ENCODE results near the gene TBCC.
A peak's percentile ranks its signal among the peaks of the same experiment; 100 is the strongest.
"Not testable (repeated sequence)": the region's sequence is repeated elsewhere in the genome, so short reads cannot be mapped to it uniquely, and the experiment has no call there.

TBCC gene

GRCh38 chr6:42727627-42728026 lies 18.3 kb downstream of the TBCC start:
- DNase-seq, result no peak

- DNase-seq, result no peak
Observed at GRCh38 chr6:42727087-42727611, 18.8 kb downstream of the TBCC start.

GRCh38 chr6:42726485-42727086 lies 19.3 kb downstream of the TBCC start:
- DNase-seq, result peak; percentile 41 to 82

- DNase-seq, result no peak
Observed at GRCh38 chr6:42726026-42726425, 19.9 kb downstream of the TBCC start.

DNA sequence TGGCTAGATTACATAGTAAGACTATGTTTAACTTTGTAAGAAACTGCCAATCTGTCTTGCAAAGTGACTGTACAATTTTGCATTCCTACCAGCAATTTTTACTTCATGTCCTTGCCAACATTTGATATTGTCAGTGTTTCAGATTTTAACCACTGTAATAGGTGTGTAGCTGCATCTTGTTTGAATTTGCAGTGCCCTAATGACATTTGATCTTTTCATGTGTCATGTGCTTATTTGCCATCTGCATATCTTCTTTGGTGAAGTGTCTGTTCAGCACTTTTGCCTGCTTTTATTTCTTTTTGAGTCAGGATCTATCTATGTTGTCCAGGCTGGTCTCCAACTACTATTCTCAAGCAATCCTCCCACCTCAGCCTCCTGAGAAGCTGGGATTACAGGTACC lies 21.1 kb downstream of the TBCC start:
- no peak for DNase-seq

DNA sequence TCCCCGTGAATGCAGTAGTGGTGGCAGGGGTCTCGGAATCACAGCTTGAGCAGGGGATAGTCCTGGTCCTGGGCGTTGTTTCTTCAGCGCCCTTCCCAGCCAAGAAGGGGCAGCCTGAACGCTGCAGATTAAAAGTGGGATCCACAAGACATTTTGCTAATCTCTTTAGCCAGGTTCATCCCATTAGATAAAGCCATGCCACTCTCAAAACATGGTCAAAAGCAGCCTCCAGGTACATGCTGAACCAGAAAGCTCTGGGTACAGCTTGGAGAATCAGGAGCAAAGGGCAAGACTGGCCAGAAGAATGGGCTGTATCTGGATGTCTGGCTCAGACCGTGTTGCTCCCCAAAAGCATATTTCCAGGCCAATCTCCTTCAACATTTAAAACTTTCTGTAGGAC lies 23.4 kb downstream of the TBCC start, which contains the start of gene PRPH2:
TSS of gene PRPH2 (minus strand) at position 101 of the 400 bp plus-strand sequence. CDS start 263 bp downstream, outside the sequence.
- no peak for DNase-seq

DNA sequence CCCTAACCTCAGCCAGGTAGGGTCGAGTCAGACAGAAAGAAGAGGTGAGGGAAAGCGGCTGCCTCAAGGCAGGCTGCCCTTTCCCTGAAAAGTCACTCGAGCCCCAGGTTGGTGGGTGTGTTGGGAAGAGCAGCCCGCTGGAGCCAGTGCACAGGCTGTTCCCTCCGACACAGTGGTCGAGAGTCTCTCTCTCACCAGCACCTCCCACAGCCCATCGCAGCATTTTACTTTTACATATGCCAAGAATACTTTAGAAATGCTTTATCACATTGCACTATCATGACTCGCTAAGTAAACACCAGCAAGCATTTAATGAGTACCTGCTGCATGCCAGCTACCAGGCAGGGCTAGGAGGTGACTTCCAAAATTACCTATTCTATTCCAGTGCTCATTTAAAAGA lies 25.2 kb downstream of the TBCC start:
- DNase-seq, result no peak

DNA sequence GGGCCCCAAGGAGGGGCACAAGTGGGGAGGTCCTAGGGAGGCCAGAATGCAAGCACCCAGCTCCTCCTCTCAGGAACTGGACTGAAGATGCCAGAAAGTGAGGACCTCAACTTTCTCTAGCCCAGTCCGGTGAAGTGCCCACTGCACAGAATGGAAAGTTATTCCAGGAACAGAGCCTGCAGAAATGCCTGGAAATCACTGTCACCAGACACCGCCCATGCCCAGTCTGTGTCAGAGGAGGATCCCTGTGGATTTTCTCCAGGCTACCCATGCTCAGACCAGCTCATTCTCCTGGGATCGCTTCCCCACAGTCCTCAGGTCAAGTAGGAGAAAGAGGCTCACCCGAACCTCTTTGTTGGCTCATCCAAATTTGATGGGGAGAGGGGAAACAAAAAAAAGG lies 30.0 kb downstream of the TBCC start:
- DNase-seq, result no peak

DNA sequence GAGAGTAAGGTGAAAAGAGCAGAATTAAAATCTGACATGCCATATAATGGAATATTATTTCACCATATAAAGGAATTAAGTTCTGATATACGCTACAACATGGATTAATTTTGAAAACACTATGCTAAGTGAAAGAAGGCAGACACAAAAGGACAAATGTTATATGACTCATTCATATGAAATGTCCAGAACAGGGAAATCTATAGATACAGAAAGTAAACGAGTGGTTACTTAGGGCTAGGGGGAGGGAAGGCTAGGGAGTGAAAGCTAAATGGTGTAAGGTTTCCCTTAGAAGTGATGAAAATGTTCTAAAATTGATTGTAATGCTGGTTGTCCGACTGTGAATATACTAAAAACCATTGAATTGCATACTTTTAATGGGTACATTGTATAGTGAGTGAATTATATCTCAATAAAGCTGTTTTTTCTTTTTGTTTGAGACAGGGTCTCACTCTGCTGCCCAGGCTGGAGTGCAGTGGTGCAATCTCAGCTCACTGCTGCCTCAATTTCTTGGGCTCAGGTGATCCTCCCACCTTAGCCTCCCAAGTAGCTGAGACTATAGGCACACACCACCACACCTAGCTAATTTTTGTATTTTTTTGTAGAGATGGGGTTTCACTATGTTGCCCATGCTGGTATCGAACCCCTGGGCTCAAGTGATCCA lies 31.7 kb downstream of the TBCC start:
- no peak for DNase-seq

GRCh38 chr6:42711930-42712329 lies 34.0 kb downstream of the TBCC start:
- no peak for DNase-seq

DNA sequence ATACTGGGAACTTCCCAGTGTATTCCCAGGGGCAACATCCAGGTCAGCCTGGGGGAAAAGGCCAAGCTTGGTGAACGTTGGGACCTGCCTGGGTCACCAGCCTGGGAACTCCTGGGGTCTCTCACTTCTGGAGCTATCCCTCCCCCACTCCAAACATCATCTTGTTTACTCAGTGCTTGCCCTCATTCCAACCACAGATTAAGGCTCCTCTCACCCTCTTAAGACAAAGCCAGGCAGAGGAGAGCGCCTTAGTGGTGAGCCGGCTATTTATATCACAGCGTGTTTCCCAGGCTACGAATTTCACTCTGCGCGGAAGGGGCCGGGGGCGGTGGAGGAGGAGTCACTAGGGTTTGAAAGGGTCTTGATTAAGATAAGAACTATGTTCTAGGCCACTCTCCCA lies 35.6 kb downstream of the TBCC start:
- no peak for DNase-seq

DNA sequence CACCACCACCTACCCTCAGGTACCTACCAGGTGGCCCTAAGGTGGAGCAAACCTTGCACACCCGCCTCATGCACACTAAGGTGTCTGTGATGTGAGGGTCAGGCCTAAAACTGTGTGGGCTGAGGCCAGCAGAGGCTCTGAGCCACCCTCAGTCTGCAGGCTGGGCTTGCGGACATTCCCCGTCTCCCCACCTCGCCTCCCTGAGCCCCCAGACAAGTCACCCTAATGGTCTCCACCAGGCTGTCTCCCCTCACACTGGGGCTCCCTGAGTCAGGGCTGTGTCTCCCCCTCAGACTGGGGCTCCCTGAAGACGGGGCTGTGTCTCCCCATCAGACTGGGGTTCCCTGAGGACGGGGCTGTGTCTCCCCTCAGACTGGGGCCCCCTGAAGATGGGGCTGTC lies 36.0 kb downstream of the TBCC start:
- DNase-seq, result no peak

DNA sequence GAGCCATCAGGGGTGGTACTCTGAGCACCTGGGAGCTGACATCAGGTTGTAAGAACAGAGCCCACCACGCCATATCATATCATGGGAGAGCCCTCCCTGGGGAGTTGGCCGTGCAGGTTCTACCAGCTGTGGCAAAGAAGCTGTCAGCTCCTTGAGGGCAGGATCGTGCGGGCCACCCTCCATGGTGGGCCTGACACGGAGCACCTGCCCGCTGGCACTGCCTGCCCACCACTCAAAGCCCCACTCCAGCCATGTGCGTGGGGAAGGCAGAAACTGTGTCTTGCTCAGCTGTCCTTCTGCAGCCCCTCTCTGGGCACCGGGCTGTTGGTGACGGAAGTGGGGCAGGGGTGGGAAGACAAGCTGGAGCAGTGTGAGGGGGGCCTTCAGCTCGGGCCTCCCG lies 37.8 kb downstream of the TBCC start:
- DNase-seq, result no peak

GRCh38 chr6:42707595-42707994 lies 38.3 kb downstream of the TBCC start:
- DNase-seq, result no peak

- DNase-seq, result no peak
Observed at GRCh38 chr6:42704937-42705374, 40.9 kb downstream of the TBCC start.

DNA sequence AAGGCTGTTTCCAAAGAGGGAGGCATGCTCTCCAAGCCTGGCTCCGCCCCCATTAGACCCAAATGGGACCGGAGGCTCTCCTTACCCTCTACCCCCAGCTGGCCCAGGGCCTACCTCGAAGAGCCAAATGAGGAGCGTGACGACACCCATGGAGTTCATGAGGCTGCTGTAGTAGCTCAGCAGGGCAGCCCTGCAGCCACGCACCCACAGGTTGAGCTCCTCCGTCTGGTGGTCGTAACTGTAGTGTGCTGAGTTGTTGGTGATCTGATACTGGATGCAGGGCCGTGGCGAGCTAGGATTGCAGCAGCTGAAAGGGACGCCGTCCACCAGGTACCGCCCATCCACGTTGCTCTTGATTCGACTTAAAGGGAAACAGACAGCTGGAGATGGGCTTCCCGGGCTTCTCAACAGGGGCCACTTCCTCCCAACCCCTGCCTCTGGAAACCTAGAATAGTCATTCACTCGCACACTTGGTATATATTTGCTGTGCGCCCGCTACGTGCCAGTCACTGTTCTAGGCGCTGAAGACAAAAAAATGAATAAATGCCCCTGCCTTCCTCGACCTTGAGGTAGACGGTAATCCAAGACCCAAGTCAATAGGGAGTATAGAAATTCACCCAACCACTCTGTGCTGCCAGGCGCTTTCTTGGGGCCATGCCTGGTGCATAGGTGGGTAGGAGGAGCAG lies 41.5 kb downstream of the TBCC start:
- DNase-seq, result no peak

DNA sequence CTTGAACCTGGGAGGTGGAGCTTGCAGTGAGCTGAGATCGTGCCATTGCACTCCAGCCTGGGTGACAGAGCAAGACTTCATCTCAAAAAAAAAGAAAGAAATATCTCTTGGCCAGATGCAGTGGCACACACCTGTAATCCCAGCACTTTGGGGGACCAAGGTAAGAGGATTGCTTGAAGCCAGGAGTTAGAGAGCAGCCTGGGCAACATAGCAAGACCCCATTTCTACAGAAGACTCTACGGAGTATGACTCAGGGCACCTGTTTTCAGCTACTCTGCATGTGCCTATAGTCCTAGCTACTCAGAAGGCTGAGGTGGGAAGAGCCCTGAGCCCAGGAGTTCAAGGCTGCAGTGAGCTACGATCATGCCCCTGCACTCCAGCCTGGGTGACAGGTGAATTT lies 43.1 kb downstream of the TBCC start:
- DNase-seq, result not testable (repeated sequence)

- no peak for DNase-seq
Observed at GRCh38 chr6:42702200-42702599, 43.7 kb downstream of the TBCC start.

GRCh38 chr6:42698217-42698616 lies 47.7 kb downstream of the TBCC start:
- DNase-seq, result no peak

GRCh38 chr6:42697268-42697655 lies 48.6 kb downstream of the TBCC start:
- DNase-seq, result no peak

DNA sequence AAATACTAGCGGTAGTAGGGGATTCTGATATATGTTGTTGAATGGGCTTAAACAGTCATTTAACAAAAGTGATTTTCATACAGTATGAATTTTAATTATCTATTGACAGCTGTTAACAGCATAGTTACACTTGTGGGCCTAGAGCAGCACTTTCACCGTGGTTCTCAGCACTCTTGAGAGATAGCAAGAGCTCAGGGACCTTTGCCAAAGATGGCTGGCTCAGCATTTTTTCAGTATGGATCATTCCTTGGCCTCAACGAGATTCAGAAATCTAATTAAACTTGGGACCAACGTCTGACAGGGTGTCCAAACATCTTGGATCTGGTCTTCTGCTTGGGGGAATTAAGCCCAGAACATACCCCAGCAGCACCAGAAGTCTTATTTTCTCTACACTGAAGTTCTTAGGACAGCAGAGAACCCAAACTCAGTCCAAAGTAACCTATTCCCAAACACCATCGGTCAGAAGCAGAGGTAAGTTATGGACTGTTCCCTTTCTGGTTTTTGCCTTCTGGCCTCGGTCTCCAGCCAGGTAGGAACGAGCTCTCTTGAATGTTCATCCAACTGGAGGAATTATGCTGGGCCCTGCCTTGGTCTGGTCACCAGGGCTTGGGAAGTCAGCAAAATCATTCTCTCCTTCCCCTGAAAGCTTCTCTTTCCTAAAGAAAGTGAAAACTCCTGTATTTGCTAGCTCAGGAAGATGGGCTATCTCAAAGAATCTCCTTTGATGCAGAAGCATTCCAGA lies 49.2 kb downstream of the TBCC start:
- no peak for DNase-seq

DNA sequence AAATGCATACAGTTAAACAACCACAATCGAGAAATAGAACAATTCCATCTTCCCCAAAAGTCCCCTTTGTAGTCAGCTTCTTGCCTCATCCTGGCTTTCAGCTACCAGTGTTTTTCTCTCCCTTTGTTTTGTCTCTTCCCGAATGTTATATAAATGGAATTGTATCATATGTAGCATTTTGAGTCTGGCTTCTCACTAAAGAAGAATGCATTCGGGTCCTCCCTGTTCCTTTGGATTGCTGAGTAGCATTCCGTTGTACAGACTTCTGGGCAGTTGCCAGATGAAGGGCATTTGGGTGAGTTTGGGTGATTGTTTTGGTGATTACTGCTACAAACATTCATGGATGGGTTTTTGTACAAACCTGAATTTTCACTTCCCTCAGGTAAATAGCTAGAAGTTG lies 51.3 kb downstream of the TBCC start:
- DNase-seq, result no peak

All from hippocampal formation (tissue), 2 donors.